Adrenal gland (tissue), 5 donors: ENCODE data around the gene PHF1.

Experiments
- CTCF ChIP-seq, 6 experiments: fragments of 450-650 bp in 4 of 6; fragments of 200-600 bp in 2 of 6; sonication (generic) in 1 of 6; IDR thresholded peaks; 1 replicate in 5 of 6; 2 replicates in 1 of 6; pipeline versions ENCODE4 v1.5.1 to v1.8.0; 2016 to 2021; ENCODE audit warnings: antibody characterized with exemption in 6 of 6, mild to moderate bottlenecking in 2 of 6, moderate library complexity in 1 of 6
- POLR2A ChIP-seq, 2 donors: fragments of 450-650 bp; IDR thresholded peaks; one replicate each; pipeline ENCODE4 v1.6.1; 2017; ENCODE audit warnings: antibody characterized with exemption in 2 of 2, mild to moderate bottlenecking in 2 of 2, moderate library complexity in 1 of 2
- donor health status: DM: no; HTN: no; CAD: no.

- TF ChIP-seq POLR2A (IDR thresholded peaks at IDR 0.05) (no peak), CTCF (IDR thresholded peaks at IDR 0.05) (no peak)
These were observed 42.7 kb downstream of the PHF1 start for GRCh38 chr6:33453393-33454008.
